DND-41 (cell line): ENCODE results near the gene CCDC138.

Experiments
- EZH2 ChIP-seq: IDR thresholded peaks from 3 replicates; pipeline ENCODE4 v1.6.1; 2012; ENCODE audit warnings: borderline replicate concordance, low read depth, mild to moderate bottlenecking, moderate library complexity, low read length, inconsistent platforms; ENCODE audit not compliant: severe bottlenecking
- TF ChIP-seq, protein P1 (sequence below): IDR thresholded peaks from 2 replicates; pipeline ENCODE4 v1.5.1; 2012; ENCODE audit warnings: borderline replicate concordance, low read length, moderate library complexity, mild to moderate bottlenecking; ENCODE audit not compliant: poor library complexity, severe bottlenecking; ENCODE audit errors: extremely low read depth

DNA sequence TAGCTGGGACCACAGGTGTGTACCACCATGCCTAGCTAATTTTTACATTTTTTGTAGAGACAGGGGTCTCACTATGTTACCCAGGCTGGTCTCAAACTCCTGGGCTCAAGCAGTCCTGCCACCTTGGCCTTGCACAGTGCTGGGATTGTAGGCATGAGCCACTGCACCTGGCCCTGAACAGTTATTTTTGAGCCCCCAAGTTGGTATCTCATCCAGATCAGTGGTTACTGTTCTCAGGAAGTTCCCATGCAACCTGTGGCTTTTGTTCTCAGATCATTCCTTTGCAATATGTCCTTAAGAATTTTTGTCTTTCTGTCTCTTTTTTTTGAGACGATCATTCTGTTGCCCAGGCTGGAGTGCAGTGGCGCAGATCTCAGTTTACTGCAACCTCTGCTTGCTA lies 7.7 kb upstream of the CCDC138 start:
- TF ChIP-seq, protein P1, sequence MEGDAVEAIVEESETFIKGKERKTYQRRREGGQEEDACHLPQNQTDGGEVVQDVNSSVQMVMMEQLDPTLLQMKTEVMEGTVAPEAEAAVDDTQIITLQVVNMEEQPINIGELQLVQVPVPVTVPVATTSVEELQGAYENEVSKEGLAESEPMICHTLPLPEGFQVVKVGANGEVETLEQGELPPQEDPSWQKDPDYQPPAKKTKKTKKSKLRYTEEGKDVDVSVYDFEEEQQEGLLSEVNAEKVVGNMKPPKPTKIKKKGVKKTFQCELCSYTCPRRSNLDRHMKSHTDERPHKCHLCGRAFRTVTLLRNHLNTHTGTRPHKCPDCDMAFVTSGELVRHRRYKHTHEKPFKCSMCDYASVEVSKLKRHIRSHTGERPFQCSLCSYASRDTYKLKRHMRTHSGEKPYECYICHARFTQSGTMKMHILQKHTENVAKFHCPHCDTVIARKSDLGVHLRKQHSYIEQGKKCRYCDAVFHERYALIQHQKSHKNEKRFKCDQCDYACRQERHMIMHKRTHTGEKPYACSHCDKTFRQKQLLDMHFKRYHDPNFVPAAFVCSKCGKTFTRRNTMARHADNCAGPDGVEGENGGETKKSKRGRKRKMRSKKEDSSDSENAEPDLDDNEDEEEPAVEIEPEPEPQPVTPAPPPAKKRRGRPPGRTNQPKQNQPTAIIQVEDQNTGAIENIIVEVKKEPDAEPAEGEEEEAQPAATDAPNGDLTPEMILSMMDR: no peak
- no peak for TF ChIP-seq EZH2
